Stomach (tissue), 4 donors: ENCODE data around the gene DLGAP1.

Experiments
- POLR2A ChIP-seq, 4 donors: fragments of 450-650 bp; IDR thresholded peaks; one replicate each; pipeline ENCODE4 v1.6.1; 2016; ENCODE audit warnings: antibody characterized with exemption in 4 of 4, control low read depth in 2 of 4, mild to moderate bottlenecking in 1 of 4, moderate library complexity in 1 of 4
- TF ChIP-seq, protein P1 (sequence below), 7 experiments: fragments of 450-650 bp in 4 of 7; fragments of 200-600 bp in 3 of 7; sonication (generic) in 3 of 7; IDR thresholded peaks; one replicate each; pipeline ENCODE4 v1.5.1; 2016 to 2019; ENCODE audit warnings: antibody characterized with exemption in 7 of 7, control low read depth in 2 of 7, mild to moderate bottlenecking in 1 of 7

GRCh38 chr18:3717376-3718025 is 737.6 kb downstream of the DLGAP1 start:
- TF ChIP-seq, protein P1, sequence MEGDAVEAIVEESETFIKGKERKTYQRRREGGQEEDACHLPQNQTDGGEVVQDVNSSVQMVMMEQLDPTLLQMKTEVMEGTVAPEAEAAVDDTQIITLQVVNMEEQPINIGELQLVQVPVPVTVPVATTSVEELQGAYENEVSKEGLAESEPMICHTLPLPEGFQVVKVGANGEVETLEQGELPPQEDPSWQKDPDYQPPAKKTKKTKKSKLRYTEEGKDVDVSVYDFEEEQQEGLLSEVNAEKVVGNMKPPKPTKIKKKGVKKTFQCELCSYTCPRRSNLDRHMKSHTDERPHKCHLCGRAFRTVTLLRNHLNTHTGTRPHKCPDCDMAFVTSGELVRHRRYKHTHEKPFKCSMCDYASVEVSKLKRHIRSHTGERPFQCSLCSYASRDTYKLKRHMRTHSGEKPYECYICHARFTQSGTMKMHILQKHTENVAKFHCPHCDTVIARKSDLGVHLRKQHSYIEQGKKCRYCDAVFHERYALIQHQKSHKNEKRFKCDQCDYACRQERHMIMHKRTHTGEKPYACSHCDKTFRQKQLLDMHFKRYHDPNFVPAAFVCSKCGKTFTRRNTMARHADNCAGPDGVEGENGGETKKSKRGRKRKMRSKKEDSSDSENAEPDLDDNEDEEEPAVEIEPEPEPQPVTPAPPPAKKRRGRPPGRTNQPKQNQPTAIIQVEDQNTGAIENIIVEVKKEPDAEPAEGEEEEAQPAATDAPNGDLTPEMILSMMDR (IDR thresholded peaks at IDR 0.05) = no peak
- TF ChIP-seq POLR2A (IDR thresholded peaks at IDR 0.05) = no peak
